HG03196 (cell line): Measurements from ENCODE around the gene PRKCA.

Source experiments
- ATAC-seq: cut with Tn5 transposase; IDR thresholded peaks from one replicate; pipeline ENCODE4 v1.9.1; 2021; ENCODE audit not compliant: unreplicated experiment

Gene PRKCA

DNA sequence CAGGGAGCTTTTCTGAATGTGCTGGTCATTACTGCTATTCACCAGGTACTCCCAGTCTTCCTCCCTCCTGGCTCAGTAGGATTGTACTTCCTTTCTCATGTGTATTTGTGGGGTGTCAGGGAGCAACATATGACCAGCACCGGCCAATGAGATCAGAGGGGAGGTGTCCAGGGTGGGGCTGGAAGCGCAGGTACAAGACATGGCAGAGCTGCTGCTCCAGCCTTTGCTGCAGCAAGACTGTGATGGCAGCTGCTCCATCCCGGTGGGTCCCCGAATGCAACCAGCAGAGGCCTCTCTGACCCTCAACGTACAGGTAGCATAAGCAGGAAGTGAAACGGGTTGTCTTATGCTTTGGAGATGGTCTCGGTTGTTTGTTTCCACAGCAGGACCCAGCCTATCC, 478.7 kb downstream of the PRKCA start:
- no peak for ATAC-seq

DNA sequence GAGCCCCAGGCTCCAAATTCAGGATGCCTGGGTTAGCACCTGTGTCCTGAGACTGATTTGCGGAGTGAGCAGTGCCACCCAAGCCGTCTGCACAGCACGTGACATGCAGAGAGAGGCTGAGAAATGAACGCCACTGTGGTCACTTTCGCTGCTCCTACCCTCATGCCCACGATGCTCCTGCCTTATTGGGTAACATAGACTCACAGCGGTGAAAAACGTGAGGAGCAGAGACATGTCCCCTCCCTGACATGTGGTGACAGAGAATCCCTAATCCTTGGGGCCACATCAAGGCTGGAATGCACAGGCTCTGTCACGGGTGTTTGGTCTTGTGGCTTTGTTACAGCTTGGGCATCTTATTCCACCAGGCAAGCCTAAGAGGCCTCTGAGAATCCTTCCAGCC, 480.4 kb downstream of the PRKCA start:
- ATAC-seq = no peak

DNA sequence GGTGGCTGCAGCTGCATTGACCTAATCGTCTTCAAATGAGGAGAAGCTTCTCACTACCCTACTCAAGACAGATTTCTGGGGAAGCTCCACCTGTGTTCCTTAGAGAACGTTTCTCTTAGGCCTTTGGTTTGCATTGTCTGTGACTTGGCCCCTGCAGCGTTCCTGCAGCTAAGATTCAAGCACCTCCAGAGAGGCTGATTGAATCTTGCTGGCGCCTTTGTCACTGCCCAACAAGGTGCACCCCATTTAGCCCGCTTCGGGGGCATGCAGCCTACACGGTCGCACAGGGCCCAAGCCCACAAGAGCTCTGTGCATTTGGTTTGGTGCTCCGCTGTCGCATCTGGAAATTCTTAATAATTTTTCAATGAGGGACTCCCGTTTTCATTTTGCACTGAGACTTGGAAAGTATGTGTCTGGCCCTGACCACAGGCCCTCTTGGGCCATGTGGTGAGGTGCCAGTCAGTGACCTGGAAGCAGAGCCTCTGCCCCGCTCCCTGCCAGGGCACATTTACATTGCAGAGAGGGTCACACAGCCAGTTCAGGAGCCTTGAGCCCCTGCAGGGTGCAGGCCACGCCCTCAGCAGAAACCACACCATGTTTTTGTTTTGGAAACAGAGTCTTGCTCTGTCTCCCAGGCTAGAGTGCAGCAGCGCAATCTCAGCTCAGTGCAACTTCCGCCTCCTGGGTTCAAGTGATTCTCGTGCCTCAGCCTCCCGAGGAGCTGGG, 481.4 kb downstream of the PRKCA start:
- ATAC-seq = no peak

DNA sequence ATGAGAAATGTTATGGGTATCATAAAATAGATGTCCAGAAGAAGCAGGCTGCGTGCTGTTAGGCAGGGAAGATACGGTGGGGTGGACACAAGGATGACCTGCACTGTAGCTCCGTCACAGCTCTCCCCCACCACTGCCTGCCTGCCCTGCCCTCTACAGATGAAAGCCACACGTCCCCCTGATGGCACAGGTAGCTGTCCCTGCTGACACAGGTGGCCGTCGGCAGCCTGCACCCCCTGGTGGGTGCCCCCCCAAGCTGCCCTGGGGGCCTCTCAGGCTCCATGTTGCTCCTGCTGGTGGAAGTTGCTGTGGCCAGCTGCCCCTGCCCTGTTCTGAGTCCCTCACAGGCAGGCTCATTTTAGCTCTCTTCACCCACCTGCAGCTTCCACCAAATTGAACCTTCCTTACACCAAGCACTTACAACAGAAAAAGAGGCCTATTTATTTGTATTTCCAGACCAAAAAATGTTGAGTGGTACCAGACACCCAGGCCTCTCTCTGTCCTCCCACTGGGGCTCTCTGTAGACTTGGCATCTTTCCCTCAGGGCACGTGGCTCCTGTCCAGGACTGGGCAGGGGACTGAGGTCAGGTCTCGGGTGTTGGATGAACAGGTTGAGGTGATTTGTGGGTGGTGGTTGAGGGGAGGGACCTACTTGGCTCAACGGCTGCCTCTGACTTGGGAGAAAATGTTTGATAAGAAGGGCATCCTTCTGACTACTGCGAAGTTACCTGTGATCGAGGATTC, 482.4 kb downstream of the PRKCA start:
- no peak for ATAC-seq

DNA sequence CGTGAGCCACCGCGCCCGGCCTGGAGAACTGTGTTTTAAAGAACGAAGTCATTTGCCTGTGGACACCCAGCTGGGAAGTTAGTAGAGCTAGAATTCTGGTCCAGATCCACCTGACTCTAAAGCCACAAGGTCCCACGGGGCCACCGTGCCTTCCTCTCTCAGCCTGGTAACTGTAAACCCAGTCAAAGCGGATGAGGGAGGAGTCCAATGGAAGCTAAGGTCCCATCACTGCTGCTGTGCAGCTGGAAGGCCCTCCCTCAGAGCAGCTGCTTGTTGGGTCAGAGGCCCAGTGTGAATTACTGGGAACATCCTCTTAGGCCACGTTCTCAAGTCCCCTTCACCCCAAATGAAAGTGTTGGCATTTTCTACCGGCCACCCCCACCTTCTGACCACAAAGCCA, 483.7 kb downstream of the PRKCA start:
- no peak for ATAC-seq

DNA sequence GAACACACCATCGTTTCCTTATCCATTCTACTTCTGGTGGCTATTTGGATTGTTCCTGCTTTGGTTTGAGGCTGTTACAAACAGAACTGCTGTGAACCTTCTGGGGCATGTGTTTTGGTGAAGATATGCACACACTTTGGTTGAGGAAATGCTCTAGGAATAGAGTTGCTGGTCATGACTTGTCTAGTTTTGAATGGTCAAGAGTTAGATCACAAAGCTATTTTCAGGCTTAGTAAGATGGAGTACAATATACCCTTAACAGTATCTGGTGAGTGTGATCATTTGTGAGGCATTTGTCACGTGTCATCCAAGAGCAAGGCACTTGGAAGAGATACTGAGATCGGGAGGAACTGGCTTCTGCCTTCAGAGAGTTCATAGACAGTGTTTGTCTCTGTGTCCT, 485.5 kb downstream of the PRKCA start:
- ATAC-seq = no peak

DNA sequence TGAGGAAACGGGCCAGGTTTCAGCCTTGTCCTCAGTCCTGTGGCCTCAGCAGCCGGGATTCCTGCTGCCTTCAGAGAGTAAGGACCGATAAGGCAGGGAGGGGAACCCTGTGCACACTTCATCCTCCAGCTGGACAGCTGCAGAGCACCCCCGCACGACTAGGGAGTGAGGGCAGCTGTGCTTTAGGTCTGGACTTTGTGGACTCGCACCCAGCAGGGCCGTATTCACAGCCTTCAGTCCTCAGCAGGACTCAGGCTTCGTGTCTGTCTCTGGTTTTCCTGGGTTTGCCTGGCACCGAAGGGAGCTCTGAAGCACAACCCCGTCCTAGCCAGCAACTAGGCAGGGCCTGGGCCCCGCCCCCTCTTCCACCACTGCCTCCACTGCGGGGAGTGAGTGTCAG, 486.7 kb downstream of the PRKCA start:
- ATAC-seq = no peak

DNA sequence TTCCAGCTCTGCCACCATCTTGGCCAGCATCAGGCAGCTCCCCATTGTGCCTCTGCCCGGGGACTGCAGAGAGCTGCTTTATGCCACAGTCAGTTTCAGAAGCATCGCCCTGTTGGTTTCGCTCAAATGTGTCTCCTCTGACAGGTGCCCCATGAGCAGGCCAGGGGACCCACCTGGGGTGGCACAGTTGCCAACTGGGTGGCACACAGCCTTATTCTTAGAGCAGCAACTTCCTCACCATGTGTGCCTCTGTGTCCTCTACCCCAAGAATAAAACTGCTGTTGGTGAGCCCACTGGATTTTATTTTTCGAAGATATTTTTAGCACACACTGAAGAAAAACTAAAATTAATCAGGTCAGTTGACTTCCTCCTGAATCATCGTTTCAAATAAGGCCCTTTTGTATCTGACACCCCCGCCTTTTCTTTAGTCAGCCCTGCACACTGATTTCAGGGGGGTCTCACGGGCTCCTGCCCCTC, 487.6 kb downstream of the PRKCA start:
- ATAC-seq = no peak

DNA sequence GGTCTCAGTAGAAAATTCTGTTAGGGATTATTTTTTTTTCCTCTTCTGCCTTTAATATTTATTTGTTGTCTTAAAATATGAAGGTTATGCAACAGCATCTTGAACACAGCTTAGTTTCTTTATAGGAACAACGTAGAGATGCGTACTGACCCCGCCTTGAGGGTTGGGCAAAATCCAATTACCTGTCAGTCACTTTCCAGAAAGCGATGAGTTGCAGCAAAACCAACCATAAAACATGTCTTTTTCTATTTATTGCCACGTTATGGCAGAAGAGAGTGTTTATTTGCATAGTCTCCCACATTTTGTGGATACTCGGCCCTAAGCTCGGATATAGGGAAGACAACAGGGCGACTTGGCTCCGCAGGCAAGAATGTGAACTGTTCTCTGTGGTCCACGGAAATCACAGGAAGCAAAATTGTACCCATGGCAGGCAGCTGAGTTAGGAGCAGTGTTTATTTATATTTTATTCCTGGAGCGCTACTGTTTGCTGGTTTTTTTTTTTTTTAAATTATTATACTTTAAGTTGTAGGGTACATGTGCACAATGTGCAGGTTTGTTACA, 488.2 kb downstream of the PRKCA start:
- no peak for ATAC-seq

DNA sequence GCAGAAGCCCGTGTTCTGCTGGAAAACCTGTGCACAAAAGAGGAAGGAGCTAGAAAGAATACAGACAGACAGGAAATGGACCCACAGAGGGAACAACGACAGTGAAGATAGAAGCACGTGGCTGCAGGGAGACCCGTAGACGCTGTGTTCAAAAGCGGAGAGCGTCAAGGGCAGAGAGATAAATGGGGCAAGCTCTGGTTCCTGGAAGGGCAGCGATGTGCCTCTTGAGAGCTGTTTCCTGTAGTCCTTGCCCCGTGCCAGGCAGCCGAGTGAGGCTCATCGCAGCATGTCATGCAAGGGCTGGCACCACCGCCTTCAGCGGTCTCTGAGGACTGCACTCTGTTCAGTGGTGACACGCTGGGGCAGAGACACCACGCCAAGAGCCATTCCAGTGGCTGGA, 488.9 kb downstream of the PRKCA start:
- ATAC-seq = no peak

DNA sequence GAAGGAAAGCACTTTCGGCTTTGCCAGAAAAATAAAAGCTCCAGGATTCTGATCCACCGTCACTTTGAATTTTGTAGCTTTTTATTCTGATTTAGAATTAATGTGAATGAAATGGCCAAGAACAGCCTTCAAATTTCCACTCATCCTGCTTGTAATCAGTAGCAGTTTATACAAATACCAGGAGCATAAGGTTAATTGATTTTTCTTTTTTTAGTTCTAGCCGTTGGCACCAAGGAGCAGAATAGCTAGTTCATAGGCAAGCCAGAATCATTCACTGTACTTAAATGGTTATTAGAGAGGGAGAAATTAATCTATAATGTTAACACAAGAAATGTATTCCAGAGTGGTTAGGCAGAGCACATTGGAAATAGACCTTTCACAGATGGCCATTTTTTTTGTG, 491.4 kb downstream of the PRKCA start:
- no peak for ATAC-seq

DNA sequence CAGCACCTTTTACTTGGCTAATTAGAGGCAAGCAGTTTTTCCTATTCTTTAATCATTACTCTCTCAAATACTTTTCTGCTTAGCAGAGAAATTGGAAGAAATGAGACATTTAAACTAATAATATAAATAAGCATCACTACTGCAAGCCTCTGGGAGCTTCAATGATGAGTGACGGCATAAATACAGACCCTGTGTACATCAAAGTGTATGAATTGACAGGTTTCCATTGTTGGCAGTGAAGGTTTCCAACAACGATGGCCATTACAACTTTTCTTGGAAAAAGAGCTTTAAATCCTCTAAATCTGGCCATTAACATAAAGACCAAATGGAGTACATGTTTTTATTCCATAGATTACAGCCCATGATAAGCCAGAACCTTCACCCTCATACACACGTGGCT, 493.1 kb downstream of the PRKCA start:
- no peak for ATAC-seq

DNA sequence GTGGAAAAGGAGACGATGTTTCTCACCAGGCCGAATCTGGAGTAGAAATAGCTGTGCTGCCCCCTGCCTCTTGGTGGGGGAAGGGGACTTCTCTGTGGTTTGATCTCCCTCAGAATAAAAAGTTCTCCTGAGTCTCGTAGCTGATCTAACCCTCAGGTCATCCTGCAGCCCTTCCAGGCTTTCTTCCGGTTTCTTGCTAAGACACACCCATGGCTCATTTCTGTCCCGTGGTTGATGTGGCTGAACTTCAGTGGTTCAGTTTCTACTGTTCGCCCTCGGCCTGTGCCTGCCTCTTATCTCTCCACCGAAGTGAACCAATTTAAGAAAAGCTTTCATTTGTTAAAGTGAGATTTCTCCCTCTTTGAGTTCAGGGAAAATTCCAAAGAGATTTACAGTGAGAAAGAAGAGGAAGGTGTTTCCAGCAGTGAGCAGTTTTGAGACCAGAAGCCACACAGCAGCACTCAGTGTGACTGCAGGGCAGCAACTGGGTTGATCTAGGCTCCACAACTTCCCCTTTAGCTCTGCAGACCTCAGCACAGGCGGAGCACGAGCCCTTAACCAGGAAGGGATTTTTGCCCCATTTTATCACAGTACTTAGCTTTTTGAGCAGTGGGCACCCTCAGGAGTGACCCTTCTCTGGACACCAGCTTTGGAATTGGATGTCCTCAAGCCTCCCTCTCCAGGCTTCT, 497.6 kb downstream of the PRKCA start:
- ATAC-seq = no peak

DNA sequence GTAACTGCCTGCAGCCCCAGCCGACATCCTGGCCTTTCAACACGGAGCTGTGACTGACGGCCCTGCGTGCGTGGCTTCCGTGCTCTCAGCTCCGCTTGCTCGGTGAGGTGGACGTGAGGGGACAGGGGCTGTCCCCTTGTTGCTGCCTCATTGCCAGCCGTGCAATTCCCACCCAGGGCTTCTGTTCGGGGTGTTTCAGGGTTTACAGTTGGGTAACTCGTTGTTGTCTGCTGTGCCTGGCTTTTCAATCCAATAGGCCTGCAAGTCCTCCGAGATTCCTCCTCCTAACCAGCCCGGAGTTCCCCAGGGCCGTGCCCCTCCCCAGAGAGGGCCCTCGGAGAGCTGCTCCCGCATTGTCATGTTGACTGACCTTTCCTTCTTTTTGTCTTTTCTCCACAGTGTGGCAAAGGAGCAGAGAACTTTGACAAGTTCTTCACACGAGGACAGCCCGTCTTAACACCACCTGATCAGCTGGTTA, 501.1 kb downstream of the PRKCA start:
- ATAC-seq = no peak

DNA sequence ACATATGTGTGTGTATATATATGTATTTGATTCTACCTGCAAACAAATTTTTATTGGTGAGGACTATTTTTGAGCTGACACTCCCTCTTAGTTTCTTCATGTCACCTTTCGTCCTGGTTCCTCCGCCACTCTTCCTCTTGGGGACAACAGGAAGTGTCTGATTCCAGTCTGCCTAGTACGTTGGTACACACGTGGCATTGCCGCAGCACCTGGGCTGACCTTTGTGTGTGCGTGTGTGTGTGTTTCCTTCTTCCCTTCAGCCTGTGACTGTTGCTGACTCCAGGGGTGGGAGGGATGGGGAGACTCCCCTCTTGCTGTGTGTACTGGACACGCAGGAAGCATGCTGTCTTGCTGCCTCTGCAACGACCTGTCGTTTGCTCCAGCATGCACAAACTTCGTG, 503.2 kb downstream of the PRKCA start:
- ATAC-seq = no peak

DNA sequence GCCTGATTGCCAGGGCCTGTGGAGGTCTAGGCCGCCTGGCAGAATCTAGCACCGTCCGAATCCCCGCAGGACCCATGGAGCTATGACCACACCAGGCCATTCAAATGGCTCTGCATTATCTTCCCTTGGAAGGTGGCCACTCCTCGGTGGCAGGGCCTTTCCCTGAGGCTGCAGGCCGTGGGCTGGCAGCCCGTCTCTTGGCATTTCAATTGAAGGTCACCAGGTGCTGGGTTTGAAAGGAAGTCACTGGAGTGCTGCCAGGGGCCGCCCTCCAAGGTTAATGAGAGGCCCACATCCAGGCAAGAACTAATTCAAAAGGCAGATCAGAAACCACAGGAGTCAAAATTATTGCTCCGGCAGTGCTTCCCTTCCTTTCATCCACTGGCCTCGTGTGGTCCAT, 504.8 kb downstream of the PRKCA start:
- no peak for ATAC-seq

DNA sequence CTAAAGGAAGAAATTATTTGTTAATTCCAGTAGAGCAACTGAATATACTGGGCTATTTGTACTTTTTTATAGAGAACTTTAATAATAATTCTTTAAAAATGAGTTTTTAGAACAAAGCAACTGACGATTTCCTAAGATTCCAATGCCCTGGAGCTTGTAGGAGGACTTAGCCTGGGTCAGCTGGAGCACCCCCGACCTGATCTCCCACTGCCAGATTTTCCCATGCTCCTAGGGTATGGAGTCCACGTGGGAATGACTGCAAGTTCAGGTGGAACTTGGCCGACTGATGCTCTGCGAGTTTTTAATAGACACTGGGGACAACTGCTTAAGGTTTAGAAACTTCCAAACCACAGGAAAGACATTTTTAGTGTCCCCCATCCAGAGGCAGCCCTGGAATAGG, 507.0 kb downstream of the PRKCA start:
- no peak for ATAC-seq

DNA sequence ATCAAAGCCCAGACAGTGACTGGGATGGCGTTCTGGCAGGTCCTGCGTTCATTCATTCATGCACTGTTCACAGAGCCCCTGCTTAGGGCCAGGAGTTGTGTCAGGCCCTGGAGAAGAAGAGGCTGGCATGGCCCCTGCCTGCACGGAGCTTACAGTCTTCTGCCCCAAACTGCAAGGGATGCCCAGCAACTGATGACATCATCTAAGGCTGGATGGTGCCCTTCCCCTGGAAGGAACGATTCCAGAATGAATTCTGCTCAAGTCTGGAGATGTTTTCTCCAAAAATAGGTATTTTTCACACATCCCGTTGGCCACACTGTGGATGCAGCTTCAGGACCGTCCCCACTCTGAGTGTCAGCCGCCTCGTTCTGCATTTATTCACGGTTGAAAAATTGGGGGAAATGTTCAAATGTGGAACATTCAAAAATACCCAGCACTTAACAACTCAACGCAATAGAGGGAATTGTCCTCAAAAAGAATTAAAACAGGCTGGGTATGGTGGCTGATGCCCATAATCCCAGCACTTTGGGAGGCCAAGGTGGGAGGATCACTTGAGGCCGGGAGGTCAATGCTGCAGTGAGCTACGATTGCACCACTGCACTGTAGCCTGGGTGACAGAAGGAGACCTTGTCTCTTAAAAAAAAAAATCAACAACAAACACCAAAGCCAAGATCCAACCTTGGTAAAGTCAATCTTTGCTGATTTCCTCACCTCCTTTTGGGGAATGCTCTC, 508.7 kb downstream of the PRKCA start:
- no peak for ATAC-seq

DNA sequence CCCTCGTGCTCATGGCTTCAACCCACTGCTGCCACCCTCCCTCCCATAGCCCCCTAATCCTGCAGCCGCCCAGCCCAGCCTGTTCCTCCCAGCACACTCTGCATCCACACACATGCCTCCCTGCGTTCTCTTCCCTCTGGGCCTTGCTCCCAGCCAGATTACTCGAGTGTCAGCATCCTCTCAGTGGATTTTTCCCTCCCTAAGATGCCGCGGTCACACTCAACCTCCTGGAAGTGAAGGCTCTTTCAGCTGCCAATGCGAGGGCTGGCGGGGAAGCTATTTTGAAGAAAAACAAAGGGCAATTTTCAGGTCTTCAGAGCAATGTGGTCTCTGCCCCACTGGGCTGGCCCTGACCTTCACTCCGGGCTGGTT, 509.3 kb downstream of the PRKCA start:
- ATAC-seq = no peak

DNA sequence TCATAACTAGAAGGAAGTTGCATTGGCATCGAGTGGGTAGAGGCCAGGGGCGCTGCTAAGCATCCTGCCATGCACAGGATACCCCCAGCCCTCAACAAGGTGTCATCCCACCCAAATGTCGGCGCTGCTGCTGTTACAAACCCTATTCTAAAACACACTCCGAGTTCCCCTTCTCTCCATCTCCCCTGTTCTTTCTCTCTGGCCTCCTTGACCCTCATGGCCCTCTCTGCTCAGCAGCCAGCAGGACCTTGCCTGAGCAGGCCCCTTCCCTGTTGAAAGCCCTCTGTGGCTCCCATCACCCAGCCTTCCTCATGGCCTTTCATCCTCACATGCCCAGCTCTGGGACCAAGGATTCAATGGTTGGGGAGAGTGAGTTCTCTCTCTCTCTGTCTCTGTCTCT, 510.2 kb downstream of the PRKCA start:
- ATAC-seq = no peak

DNA sequence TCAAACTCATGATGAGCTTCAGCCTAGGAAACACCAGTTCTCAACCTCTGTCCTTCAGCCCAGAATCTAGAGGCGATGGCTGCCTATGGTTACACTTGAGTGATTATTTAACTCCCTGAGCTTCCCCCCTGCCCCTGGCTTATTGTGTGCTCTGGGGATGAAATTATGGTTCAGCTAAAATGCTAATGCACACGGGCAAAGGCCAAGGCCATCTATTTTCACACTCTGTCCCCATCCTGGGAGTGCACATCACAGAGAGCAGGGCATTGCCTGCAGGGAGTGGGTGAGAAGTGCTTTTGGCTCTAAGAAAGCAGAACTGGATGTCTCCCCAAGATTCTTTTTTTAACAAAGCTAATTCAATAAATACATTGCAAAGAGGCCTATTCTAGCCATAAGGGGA, 510.9 kb downstream of the PRKCA start:
- no peak for ATAC-seq
